SK-N-SH (cell line): ENCODE data around the gene VWDE.

Experiments
- CTCF ChIP-seq: fragments of 200-600 bp; sonication (generic); IDR thresholded peaks from 2 replicates; pipeline ENCODE4 v1.6.1; 2017; ENCODE audit warnings: antibody characterized with exemption, mild to moderate bottlenecking, moderate library complexity
- ELF1 ChIP-seq: IDR thresholded peaks from 2 replicates; pipeline ENCODE4 v1.4.0; 2012
- EP300 ChIP-seq, 2 experiments: IDR thresholded peaks; 2 replicates each; pipeline versions ENCODE4 v1.4.0 to v1.6.1; 2012; ENCODE audit warnings: borderline replicate concordance in 1 of 2, low read depth in 1 of 2, low read length in 1 of 2
- EZH2phosphoT487 ChIP-seq: fragments of 200-600 bp; sonication (generic); IDR thresholded peaks from 2 replicates; pipeline ENCODE4 v1.6.1; 2017; ENCODE audit warnings: low read depth, mixed run types, mild to moderate bottlenecking, antibody characterized with exemption, moderate library complexity, borderline replicate concordance
- FOXM1 ChIP-seq: IDR thresholded peaks from 2 replicates; pipeline ENCODE4 v1.4.0; 2012; ENCODE audit warnings: low read depth, mild to moderate bottlenecking
- MAX ChIP-seq: IDR thresholded peaks from 2 replicates; pipeline ENCODE4 v1.4.0; 2012; ENCODE audit warnings: low read depth
- MEF2A ChIP-seq: IDR thresholded peaks from 2 replicates; pipeline ENCODE4 v1.4.0; 2012; ENCODE audit warnings: low read depth, borderline replicate concordance
- MXI1 ChIP-seq: IDR thresholded peaks from 2 replicates; pipeline ENCODE4 v1.6.1; 2012; ENCODE audit warnings: mild to moderate bottlenecking, low read depth, low read length, improper control_type of control experiment
- NFIC ChIP-seq: IDR thresholded peaks from 2 replicates; pipeline ENCODE4 v1.4.0; 2012; ENCODE audit warnings: borderline replicate concordance
- POLR2AphosphoS5 ChIP-seq: IDR thresholded peaks from 2 replicates; pipeline ENCODE4 v1.6.1; 2012; ENCODE audit warnings: low read depth, low read length
- RAD21 ChIP-seq: IDR thresholded peaks from 2 replicates; pipeline ENCODE4 v1.6.1; 2012; ENCODE audit warnings: mild to moderate bottlenecking, low read length
- TCF12 ChIP-seq: IDR thresholded peaks from 2 replicates; pipeline ENCODE4 v1.4.0; 2012
- USF1 ChIP-seq: IDR thresholded peaks from 2 replicates; pipeline ENCODE4 v1.4.0; 2012; ENCODE audit warnings: low read depth, borderline replicate concordance
- ZBTB33 ChIP-seq: IDR thresholded peaks from 2 replicates; pipeline ENCODE4 v1.4.0; 2012; ENCODE audit warnings: low read depth, borderline replicate concordance

GRCh38 chr7:12389089-12389700 lies 14.5 kb downstream of the VWDE start:
- no peak for TF ChIP-seq POLR2AphosphoS5
- TF ChIP-seq CTCF, result peak; percentile 97
- no peak for TF ChIP-seq EZH2phosphoT487
- no peak for TF ChIP-seq ZBTB33
- no peak for TF ChIP-seq USF1
- TF ChIP-seq MXI1, result no peak
- no peak for TF ChIP-seq MEF2A
- no peak for TF ChIP-seq MAX
- no peak for TF ChIP-seq EP300 (IDR thresholded peaks at IDR 0.05; ENCODE audit: borderline replicate concordance in 1 of 2, low read depth in 1 of 2, low read length in 1 of 2)
- TF ChIP-seq FOXM1, result no peak
- no peak for TF ChIP-seq NFIC
- peak; percentile 75 for TF ChIP-seq RAD21
- no peak for TF ChIP-seq ELF1
- no peak for TF ChIP-seq TCF12
